Smooth muscle cell (in vitro differentiated cells): ENCODE results near the gene SLC12A7. TPM values are rescaled to one million over a fixed set of nuclear protein-coding genes. Genes with fewer than 3 reads are reported as not detected.
"Not testable (repeated sequence)": the region's sequence is repeated elsewhere in the genome, so short reads cannot be mapped to it uniquely, and the experiment has no call there.

Experiments
- DNase-seq: peaks from one replicate; lab custom pipeline; 2025; ENCODE audit not compliant: unreplicated experiment; lab: John Stamatoyannopoulos, UW
- H2AFZ ChIP-seq: fragments of 200-600 bp; sonication (generic); 2 replicates; pipeline ENCODE4 v1.6.0; 2016; ENCODE audit warnings: antibody characterized with exemption, low read depth, mild to moderate bottlenecking
- H3F3A ChIP-seq: fragments of 200-600 bp; sonication (generic); 2 replicates; pipeline ENCODE4 v1.6.0; 2017; ENCODE audit warnings: antibody characterized with exemption, low read depth
- H3K27ac ChIP-seq: fragments of 200-600 bp; sonication (generic); 2 replicates; pipeline ENCODE4 v1.5.1; 2016; ENCODE audit warnings: low read depth, mild to moderate bottlenecking
- H3K27me3 ChIP-seq: fragments of 200-600 bp; sonication (generic); 2 replicates; pipeline ENCODE4 v1.6.1; 2016; ENCODE audit warnings: low read depth, mild to moderate bottlenecking
- H3K36me3 ChIP-seq: fragments of 200-600 bp; sonication (generic); 2 replicates; pipeline ENCODE4 v1.5.1; 2016; ENCODE audit warnings: low read depth
- H3K4me1 ChIP-seq: fragments of 200-600 bp; sonication (generic); 2 replicates; pipeline ENCODE4 v1.5.1; 2016; ENCODE audit warnings: low read depth
- H3K4me2 ChIP-seq: fragments of 200-600 bp; sonication (generic); 2 replicates; pipeline ENCODE4 v1.6.0; 2016; ENCODE audit warnings: mild to moderate bottlenecking
- H3K4me3 ChIP-seq: fragments of 200-600 bp; sonication (generic); 2 replicates; pipeline ENCODE4 v1.5.1; 2016; ENCODE audit warnings: mild to moderate bottlenecking
- H3K79me2 ChIP-seq: fragments of 200-600 bp; sonication (generic); 2 replicates; pipeline ENCODE4 v1.6.0; 2016; ENCODE audit warnings: low read depth, mild to moderate bottlenecking
- H3K9ac ChIP-seq: fragments of 200-600 bp; sonication (generic); 2 replicates; pipeline ENCODE4 v1.6.0; 2016; ENCODE audit warnings: low read depth
- H3K9me3 ChIP-seq: fragments of 200-600 bp; sonication (generic); replicated peaks from 2 replicates; pipeline ENCODE4 v1.5.1; 2016; ENCODE audit warnings: low read depth
- H4K20me1 ChIP-seq: fragments of 200-600 bp; sonication (generic); 2 replicates; pipeline ENCODE4 v1.6.0; 2016; ENCODE audit warnings: low read depth
- CTCF ChIP-seq: fragments of 200-600 bp; sonication (generic); IDR thresholded peaks from 2 replicates; pipeline ENCODE4 v1.5.1; 2017; ENCODE audit warnings: borderline replicate concordance, mild to moderate bottlenecking, antibody characterized with exemption; ENCODE audit not compliant: insufficient read depth, poor library complexity, severe bottlenecking
- WGBS: methylation state at CpG from one replicate; pipeline ENCODE4 v1.1.7; 2016; ENCODE audit warnings: low lambda C conversion rate; 5-methylcytosine and 5-hydroxymethylcytosine counted together
- polyA plus RNA-seq: library from polyadenylated mRNA; unstranded; fragments of >200 nt; fragmentation: Nextera tagmentation; extraction: Ambion mirVana; gene quantifications from 2 replicates; pipeline ENCODE4 v1.2.1, GENCODE V29; 2016
- total RNA-seq: library from RNA; depleted of rRNA; stranded (reverse); fragments of >200 nt; gene quantifications from 2 replicates; pipeline ENCODE4 v1.2.3, GENCODE V29; 2014

The SLC12A7 gene
- total and polyA plus RNA-seq, 2 experiments from 2014 or later, result 6.1 to 15.2 TPM

- H3K4me2 ChIP-seq, result no peak overlapping the region
- no peak overlapping the region for H3K27ac ChIP-seq
- no peak for TF ChIP-seq CTCF
- no peaks in the 10 kb centered on the region for H3K36me3 ChIP-seq
- no peaks in the 10 kb centered on the region for H3F3A ChIP-seq
- no peaks in the 10 kb centered on the region for H3K79me2 ChIP-seq
- H2AFZ ChIP-seq, result no peak overlapping the region
- no peak for DNase-seq
- H3K4me3 ChIP-seq, result no peak overlapping the region
- H4K20me1 ChIP-seq, result no peaks in the 10 kb centered on the region
- no peaks in the 10 kb centered on the region for H3K9me3 ChIP-seq
- H3K27me3 ChIP-seq, result peaks cover 41% of the 10 kb centered on the region
- no peak overlapping the region for H3K9ac ChIP-seq
- WGBS, result 91% methylated on average over 11 of the region's 11 CpGs
- H3K4me1 ChIP-seq, result no peaks in the 10 kb centered on the region
These were observed 47.4 kb upstream of the SLC12A7 start for GRCh38 chr5:1159341-1159675.

- H3K9me3 ChIP-seq, result no peaks in the 10 kb centered on the region
- no peak overlapping the region for H3K4me3 ChIP-seq
- TF ChIP-seq CTCF, result no peak
- H3K27ac ChIP-seq, result no peak overlapping the region
- no peaks in the 10 kb centered on the region for H3F3A ChIP-seq
- H3K4me2 ChIP-seq, result no peak overlapping the region
- H4K20me1 ChIP-seq, result no peaks in the 10 kb centered on the region
- no peak overlapping the region for H2AFZ ChIP-seq
- 85% methylated on average over 20 of the region's 20 CpGs for WGBS
- no peak for DNase-seq
- H3K27me3 ChIP-seq, result peaks cover 46% of the 10 kb centered on the region
- H3K4me1 ChIP-seq, result no peaks in the 10 kb centered on the region
- H3K79me2 ChIP-seq, result no peaks in the 10 kb centered on the region
- no peaks in the 10 kb centered on the region for H3K36me3 ChIP-seq
- H3K9ac ChIP-seq, result no peak overlapping the region
These were observed 46.9 kb upstream of the SLC12A7 start for GRCh38 chr5:1158647-1159340.

GRCh38 chr5:1157461-1157986 is 45.7 kb upstream of the SLC12A7 start:
- H3K9ac ChIP-seq, H3F3A ChIP-seq, H3K4me3 ChIP-seq, H4K20me1 ChIP-seq, DNase-seq, H3K9me3 ChIP-seq, H3K36me3 ChIP-seq, H3K27ac ChIP-seq, H3K4me2 ChIP-seq, H2AFZ ChIP-seq, H3K79me2 ChIP-seq, H3K4me1 ChIP-seq: not testable (repeated sequence)
- WGBS, result 94% methylated on average over 2 of the region's 2 CpGs
- peaks cover 53% of the 10 kb centered on the region for H3K27me3 ChIP-seq

GRCh38 chr5:1156754-1157460 is 45.0 kb upstream of the SLC12A7 start:
- no peaks in the 10 kb centered on the region for H3K79me2 ChIP-seq
- no peaks in the 10 kb centered on the region for H3K36me3 ChIP-seq
- no peak overlapping the region for H3K4me3 ChIP-seq
- H4K20me1 ChIP-seq, result no peaks in the 10 kb centered on the region
- H2AFZ ChIP-seq, result no peak overlapping the region
- no peaks in the 10 kb centered on the region for H3K9me3 ChIP-seq
- no peaks in the 10 kb centered on the region for H3K4me1 ChIP-seq
- no peak for TF ChIP-seq CTCF
- H3K27ac ChIP-seq, result no peak overlapping the region
- no peak overlapping the region for H3K4me2 ChIP-seq
- WGBS, result 93% methylated on average over 11 of the region's 11 CpGs
- no peaks in the 10 kb centered on the region for H3F3A ChIP-seq
- no peak for DNase-seq
- H3K9ac ChIP-seq, result no peak overlapping the region
- H3K27me3 ChIP-seq, result peaks cover 53% of the 10 kb centered on the region
